ENCODE measurements around the gene SNRK.
A peak's percentile ranks its signal among the peaks of the same experiment; 100 is the strongest.

SNRK gene

DNA sequence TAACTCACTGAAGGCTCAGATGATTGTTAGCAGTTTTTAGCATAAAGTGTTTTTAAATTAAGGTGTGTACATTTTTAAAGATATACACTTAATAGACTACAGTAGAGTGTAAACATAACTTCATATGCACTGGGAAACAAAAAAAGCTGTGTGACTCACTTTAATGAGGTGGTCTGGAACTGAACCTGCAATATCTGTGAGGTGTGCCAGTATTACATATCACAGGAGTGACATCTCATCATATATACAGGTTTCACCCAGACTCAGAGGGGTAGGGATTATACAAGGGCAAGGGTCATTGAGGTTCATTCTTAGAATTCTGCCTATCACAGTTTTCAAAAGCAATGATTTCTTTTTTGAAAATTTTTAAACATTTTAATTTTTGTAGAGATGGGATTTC, 7.3 kb upstream of the SNRK start:
- no peak for DNase-seq

- DNase-seq = no peak
Measured at GRCh38 chr3:43279532-43279931, 6.8 kb upstream of the SNRK start.

DNA sequence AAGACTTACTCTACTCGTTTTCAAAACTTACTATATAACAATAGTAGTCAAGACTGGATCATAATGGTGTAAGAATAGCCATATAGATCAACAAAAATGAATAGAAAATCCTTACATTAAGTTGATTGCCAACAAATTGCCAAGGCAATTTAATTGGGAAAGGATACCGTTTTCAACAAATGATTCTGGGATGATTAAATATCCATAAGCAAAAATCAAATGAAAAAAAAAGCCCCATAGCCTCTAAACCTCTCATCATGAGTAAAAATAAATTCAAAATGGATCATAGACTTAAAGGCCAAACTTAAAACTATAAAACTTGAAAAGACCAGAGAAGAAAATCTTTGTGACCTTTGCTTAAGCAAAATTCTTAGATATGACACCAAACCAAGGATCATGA, 5.3 kb upstream of the SNRK start:
- DNase-seq = no peak

DNA sequence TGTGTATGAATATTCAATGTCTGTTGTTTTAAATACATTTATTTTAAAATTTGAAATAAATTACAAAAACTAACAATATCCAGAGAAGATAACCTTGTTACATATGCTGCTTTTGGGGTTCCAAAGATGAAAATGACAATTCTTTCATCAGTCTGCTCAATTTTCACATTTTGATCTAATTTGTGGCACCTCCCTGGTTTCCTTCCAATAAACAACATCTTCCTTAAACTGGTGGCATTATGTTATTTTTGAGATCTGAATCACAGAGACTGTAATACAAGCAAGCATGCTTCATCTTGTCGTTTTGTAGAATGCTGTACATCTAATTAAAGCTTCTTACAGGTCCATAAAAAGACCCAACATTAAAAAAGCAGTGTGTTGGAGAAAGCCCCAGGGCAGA, 2.2 kb upstream of the SNRK start:
- DNase-seq = no peak

- DNase-seq = no peak
Measured at GRCh38 chr3:43285644-43286043, 696 bp upstream of the SNRK start.

DNA sequence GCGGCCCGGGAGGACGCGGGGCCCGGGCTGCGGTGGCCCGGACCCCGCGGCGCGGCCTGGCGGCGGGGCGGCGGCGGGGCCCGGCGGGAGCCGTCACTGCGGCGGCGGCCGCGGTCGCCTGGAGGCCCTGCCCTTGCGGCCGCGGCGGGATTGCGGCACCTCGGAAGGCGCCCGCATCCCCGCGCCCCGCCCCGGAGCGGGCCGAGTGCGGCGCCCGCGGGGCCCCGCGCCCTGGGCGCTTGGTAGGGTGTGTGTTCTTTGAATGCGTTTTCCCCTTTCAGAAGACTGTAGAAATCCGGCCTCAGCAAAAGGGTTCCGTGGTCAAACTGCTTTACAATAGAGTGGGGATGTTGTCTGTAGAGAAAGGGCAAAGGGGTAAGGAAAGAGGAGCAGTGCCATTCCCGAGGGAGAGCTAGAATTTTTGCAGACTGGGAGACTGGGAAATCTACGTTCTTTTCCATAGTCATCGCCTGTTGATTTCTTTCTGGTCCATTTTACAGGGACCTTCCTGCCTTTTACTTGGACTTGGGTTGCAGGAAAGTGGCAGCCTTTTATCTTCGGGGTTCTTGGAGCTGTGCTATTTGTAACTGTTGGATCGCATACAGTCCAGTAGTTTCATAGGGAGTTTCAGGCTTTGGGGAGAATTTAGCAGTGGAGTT, 630 bp downstream of the SNRK start:
- peak; percentile 58 for DNase-seq

- DNase-seq = no peak
Measured at GRCh38 chr3:43287500-43287873, 1.1 kb downstream of the SNRK start.

DNA sequence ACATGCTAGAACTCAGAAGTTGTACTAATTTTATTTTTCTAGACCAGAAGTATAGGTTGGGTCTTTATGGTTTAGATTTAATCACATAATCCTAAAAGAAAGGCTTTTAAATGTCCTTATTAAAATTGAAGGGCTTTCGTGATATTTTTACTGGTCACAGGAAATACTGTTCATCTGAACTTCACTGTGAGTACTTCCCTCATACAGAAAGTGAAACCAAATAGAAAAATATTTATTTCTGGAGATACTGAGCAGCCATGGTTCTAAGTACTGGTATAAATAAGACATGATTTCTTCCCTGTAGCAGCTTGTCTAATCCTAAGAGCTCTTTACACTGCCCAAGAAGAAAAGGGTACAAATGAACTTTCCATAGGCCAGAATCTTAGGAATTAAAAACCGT, 2.0 kb downstream of the SNRK start:
- no peak for DNase-seq

DNA sequence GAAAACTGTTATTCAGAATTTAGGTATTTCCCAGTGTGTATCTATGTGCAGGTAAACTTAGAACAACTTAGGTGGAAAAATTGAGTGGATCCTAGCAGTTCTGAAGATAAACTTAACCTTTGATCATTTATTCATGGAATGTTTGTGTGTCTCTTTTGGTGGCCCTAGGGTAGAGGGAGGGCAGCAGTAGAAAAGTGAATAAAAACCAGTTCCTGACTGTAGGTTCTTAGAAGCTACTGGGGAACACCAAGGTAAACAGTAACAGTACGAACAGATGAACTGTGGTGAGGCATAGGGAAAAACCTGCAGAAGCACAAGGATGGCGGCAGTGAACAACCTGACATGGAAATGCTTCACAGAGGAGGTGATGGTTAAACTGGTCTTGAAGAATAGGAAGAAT, 2.5 kb downstream of the SNRK start:
- no peak for DNase-seq

GRCh38 chr3:43289401-43289800, 3.1 kb downstream of the SNRK start:
- DNase-seq = no peak

- no peak for DNase-seq
Measured at GRCh38 chr3:43289841-43290470, 3.6 kb downstream of the SNRK start.

DNA sequence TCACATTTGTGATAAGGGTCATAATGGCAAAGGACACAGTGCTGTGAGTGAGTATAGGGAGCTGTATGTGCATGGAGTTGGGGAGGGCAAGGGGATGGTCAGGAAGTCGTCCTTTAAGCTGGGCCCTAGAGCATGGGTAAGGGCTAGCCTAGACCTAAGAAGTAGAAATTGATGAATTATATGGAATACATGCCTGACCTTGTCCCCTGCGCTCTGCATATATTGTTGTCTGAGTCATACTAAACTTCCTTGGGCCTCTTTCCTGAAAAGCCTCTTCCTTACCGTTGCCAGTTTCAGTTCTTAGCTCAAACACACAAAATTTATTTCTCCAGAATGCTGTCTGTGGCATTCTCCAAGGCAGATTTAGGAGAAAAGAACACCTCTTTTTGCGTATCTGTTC, 4.6 kb downstream of the SNRK start:
- no peak for DNase-seq

GRCh38 chr3:43291546-43291945, 5.2 kb downstream of the SNRK start:
- DNase-seq = no peak

- no peak for DNase-seq
Measured at GRCh38 chr3:43294975-43295374, 8.6 kb downstream of the SNRK start.

DNA sequence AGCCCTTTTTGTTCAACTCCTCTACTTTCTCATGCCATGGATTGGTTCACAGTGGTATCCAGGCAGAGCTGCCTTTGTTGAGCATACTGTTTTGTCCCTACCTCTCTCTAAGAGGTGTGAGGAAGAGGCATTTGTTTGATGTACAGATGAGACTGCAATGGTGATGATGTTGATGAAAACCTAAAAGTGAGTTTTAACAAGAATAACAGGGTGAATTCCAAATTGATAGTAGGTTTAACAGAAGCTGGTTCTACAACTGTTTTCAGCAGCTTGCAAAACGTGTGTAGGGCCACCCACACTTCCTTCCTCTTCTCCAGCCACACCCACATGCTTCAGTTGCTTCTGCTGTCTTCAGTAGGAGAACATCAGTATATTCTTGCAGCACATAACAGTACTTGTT, 10.2 kb downstream of the SNRK start:
- DNase-seq = no peak

- no peak for DNase-seq
Measured at GRCh38 chr3:43298292-43298691, 12.0 kb downstream of the SNRK start.

DNA sequence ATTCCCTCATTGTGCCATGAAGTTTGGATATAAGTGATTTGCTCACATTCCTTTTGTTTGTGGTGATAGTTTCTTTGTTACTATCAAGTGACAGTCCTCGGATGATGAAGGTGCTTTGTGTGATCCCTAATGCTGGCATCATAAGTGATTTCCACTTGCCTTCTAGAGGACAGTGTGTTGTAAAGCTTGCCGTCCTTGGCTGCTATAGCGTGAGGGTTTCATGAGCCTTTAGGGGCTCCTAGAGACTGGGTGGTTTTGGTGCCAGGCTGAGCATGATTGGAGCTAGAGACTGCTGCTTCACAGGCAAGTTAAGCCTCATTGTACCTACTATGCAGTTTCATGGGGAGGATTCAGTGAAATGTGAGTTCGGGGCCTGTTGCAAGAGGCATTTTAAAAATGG, 12.4 kb downstream of the SNRK start:
- no peak for DNase-seq

DNA sequence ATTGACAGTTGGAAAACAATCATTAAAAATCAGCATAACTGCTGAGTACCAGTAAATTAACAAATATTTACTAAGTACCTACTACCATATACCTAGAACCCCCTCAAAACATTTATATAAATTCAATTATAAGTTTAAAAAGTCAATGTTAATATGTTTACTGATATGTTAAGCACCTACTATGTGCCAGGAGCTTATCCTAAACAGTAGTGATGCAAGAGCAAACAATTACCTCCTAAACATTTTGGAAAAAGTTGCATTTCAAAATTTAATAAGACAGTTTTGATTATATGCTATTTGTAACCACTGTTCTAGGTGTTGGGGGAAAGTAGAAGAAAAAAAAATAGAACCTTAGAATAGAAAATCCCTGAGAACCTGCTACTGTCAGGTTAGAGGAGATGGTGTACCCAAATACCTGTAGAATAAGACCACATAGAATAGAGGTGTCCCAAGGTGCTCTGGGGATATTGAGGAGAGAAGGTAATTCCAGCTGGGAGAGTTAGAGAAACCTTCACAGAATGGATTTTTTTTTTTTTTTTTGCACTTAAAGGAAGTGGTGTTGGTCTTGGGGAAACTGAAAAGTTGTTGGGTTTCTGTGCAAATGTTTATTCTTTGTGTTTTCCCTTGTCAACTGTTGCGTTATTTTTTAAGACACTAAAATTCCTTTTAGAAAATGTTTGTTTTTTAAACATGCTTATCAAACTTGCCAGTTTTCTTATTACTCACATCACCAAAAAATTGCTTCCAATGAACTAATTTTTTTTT, 16.0 kb downstream of the SNRK start:
- no peak for DNase-seq

- DNase-seq = no peak
Measured at GRCh38 chr3:43304126-43304525, 17.8 kb downstream of the SNRK start.

DNA sequence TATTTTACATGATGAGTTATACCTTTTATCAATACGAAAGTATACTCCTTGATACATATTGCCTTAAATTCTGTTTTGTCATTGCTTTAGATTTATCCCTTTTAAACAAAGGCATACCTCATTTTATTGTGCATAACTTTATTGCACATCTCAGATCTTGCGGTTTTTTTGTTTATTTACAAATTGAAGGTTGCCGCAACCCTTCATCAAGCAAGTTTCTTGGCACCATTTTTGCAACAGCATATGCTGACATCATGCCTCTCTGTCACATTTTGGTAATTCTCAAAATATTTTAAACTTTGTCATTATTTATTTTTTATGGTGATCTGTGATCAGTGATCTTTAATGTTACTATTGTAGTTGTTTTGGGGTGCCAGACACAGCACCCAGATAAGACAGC, 20.9 kb downstream of the SNRK start:
- DNase-seq = no peak

- no peak for DNase-seq
Measured at GRCh38 chr3:43307649-43308048, 21.3 kb downstream of the SNRK start.

DNA sequence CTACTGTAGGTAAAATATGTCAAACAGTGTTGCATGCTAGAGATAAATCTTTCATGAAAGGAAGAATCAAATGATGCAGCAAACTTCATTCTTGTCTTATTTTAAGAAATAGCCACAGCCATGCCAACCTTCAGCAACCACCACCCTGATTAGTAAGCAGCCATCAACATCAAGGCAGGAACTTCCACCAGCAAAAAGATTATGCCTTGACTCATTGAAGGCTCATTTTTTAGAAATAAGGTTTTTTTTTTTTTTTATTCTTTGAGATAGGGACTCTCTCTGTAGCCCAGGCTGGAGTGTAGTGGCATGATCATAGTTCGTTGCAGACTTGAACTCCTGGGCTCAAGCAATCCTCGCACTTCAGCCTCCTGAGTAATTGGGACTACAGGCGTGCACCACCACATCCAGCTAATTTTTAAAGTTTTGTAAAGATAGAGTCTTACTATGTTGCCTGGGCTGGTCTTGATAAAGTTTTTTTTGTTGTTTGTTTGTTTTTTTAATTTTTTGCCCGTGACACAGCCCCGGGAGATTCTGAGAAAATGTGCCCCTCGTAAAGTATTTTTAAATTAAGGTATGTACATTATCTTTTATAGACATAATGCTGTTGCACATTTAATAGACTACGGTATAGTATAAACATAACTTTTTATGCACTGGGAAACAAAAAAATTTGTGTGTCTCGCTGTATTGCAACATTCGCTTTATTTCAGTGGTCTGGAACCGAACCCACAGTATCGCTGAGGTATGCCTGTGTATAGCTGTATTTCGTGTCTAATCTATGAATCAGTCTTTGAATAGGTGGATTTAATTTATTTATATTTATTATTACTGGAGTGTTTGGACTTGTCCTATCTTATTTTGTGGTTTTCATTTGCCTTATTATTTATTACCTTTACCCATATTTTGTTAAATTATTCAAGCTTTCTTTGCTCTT, 23.3 kb downstream of the SNRK start:
- DNase-seq = no peak

DNA sequence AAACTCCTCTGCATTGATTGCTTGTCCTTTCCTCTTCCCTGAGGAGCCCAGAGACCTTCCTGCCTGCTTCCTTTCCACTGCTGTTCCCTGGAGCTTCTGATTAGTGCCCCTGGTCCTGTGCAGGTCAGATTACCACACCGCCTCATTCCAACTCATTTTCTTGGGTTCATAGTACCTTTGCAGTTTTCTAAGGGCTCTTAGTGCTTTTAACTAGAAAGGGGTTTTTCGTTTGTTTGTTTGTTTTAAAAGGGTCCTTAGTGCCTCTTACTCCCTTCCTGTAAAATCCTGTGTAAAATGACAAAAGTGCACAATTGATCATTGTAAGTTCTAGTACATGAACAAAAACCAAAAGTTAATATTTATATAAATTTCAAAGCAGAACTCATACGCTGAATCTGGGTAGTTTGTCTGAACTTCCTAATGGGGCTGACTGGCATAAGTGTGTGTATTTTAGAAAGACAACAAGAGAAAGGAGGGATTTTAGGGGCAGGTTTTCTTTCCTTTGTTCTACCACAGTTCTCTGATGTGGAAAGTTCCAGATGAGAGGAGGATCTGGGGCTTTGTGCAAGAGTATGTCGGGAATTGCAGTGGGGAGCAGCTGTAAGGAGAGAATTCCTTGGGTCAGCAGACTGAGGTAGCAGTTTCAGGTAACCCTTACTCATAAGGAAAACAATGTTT, 30.6 kb downstream of the SNRK start:
- DNase-seq = no peak
